Activated naive CD8-positive, alpha-beta T cell treated with anti-CD3 and anti-CD28 coated beads, Interleukin-2, amount 10 ng/mL, durations not matched to agents 7 days and 5 days (primary cell): Measurements from ENCODE around the gene MRPL45. TPM values are rescaled to one million over a fixed set of nuclear protein-coding genes. Genes with fewer than 3 reads are reported as not detected.
A peak's percentile ranks its signal among the peaks of the same experiment; 100 is the strongest.
"Not testable (repeated sequence)": the region's sequence is repeated elsewhere in the genome, so short reads cannot be mapped to it uniquely, and the experiment has no call there.

Source experiments
- ATAC-seq: fragments of 150-1000 bp; cut with Tn5 transposase; one replicate; pipeline ENCODE4 v1.10.0; 2021; ENCODE audit warnings: low read depth, moderate library complexity
- POLR2A ChIA-PET: fragments of 350-600 bp; sonication (Branson Sonifier 250); formaldehyde crosslinking; loops from one replicate; lab custom pipeline; 2021; ENCODE audit warnings: antibody characterized with exemption; lab: Charles Lee
- DNase-seq: peaks from one replicate; pipeline ENCODE4 v3.0.0; 2021
- H3K27ac Mint-ChIP-seq: one replicate; pipeline ENCODE4 v1.8.0; 2022; ENCODE audit warnings: mild to moderate bottlenecking, mixed read lengths
- H3K27me3 Mint-ChIP-seq: one replicate; pipeline ENCODE4 v1.8.0; 2022; ENCODE audit warnings: mild to moderate bottlenecking, moderate library complexity, mixed read lengths
- H3K36me3 Mint-ChIP-seq: one replicate; pipeline ENCODE4 v1.8.0; 2021; ENCODE audit warnings: mild to moderate bottlenecking, mixed read lengths
- H3K4me1 Mint-ChIP-seq: one replicate; pipeline ENCODE4 v1.8.0; 2021; ENCODE audit warnings: mixed read lengths
- H3K4me3 Mint-ChIP-seq: one replicate; pipeline ENCODE4 v1.8.0; 2022; ENCODE audit warnings: mild to moderate bottlenecking, moderate library complexity, mixed read lengths
- H3K9me3 Mint-ChIP-seq: one replicate; pipeline ENCODE4 v1.8.0; 2021; ENCODE audit warnings: mixed read lengths
- total RNA-seq, 2 experiments: library from RNA; stranded (reverse); gene quantifications; one replicate each; pipeline ENCODE4 v1.2.3, GENCODE V29; 2021

The MRPL45 gene
- total RNA-seq: 10 to 100 TPM; 21.4 to 22.3 TPM

GRCh38 chr17:38296834-38297517, at the start of gene MRPL45:
MRPL45 (plus strand) TSS chr17:38297168; CDS start chr17:38297184, 16 bp downstream.
- H3K4me1 Mint-ChIP-seq, H3K9me3 Mint-ChIP-seq, H3K27me3 Mint-ChIP-seq, POLR2A ChIA-PET, H3K36me3 Mint-ChIP-seq: not testable (repeated sequence)
- DNase-seq (peak; percentile 96), ATAC-seq (peak; percentile 95)
- peak within 1 kb of the TSS; percentile 94 for H3K27ac Mint-ChIP-seq
- peak within 1 kb of the TSS; percentile 92 for H3K4me3 Mint-ChIP-seq

- ATAC-seq, H3K9me3 Mint-ChIP-seq, H3K4me1 Mint-ChIP-seq, DNase-seq, POLR2A ChIA-PET, H3K27ac Mint-ChIP-seq, H3K27me3 Mint-ChIP-seq, H3K4me3 Mint-ChIP-seq, H3K36me3 Mint-ChIP-seq: not testable (repeated sequence)
Measured at GRCh38 chr17:38253191-38253590, 43.8 kb upstream of the MRPL45 start.

DNA sequence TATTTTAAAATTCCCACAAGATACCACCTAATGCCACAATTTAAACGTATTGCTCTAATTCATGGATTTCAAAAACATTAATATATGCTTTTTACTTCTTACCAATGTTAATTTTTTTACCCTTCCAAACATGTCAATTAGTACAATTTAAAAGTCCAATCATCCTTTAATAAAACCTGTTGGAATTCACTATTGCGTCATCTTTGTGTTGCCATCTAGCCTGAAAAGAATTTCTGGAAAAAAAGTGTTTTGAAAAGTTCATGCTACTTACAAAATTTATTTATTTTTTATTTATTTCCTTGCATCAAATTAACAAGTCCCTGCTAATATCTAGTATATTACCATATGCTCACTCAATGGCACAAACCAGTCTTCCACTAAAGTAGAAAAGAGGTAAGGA, 42.6 kb upstream of the MRPL45 start:
- H3K27me3 Mint-ChIP-seq, H3K4me1 Mint-ChIP-seq, H3K4me3 Mint-ChIP-seq, H3K9me3 Mint-ChIP-seq, ATAC-seq, DNase-seq, H3K36me3 Mint-ChIP-seq, POLR2A ChIA-PET, H3K27ac Mint-ChIP-seq: not testable (repeated sequence)

DNA sequence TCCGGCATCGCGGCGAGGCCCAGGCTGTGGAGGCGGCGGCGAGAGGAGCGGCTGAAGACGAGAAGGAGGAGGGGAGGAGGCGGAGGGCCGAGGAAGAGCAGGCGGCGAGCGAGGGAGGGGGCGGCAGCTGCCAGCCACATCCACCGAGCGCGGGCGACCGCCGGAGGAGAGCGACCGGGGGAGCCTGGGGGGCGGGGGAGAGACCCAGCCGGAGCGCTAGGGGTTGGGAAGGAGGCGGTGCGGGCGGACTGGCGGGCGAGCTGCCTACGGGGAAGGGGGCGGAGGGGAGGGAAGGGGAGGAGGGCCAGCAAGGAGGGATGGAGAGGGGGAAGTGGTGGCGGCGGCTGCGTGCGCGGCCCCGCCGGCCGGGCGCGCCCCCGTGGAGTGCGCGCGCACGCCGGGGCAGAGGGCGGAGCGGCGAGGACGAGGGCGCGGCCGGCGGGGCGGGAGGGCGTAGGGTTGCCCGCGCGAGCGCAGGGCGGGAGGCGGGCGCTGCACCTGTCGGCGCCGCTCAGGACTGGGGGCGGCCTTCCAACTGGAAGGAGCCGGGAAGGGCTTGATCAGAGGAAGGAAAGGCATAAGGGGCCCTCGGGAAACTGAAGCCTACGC, 39.9 kb upstream of the MRPL45 start:
- POLR2A ChIA-PET: interaction anchor here (0.7 kb wide), 1 partner anchor 23 kb away, joined by 4 read pairs; no protein-coding TSS in a partner anchor
- peak; percentile 87 for DNase-seq
- H3K4me3 Mint-ChIP-seq: peak overlapping the region; percentile 40
- peak; percentile 88 for ATAC-seq
- not testable (repeated sequence) for H3K36me3 Mint-ChIP-seq, H3K9me3 Mint-ChIP-seq, H3K27ac Mint-ChIP-seq, H3K4me1 Mint-ChIP-seq, H3K27me3 Mint-ChIP-seq

DNA sequence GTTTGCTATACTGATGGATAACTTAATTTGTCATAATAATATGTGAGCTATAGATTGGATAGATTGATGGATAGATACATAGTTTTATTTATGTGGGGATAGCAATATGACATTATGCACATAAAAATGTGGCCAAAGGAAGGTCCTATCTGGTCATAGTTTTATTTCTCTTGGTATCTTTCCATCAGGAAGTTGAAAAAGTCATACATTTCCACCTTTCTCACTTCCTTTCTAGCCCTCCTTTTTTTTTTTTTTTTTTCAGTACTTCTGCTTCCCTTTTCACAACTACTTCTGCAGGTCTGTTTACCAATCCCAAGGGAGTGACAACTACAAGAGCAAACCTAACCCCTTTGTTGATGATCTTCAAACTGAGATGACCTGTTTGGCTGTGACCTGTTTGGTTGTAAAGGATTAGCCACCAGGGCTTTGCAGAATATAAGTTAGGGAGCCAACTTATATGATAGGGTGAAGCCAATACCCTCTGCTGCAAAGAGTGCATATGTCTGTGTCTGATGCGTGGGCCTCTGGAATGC, 30.9 kb upstream of the MRPL45 start:
- POLR2A ChIA-PET, H3K27ac Mint-ChIP-seq, H3K4me1 Mint-ChIP-seq, H3K36me3 Mint-ChIP-seq, H3K4me3 Mint-ChIP-seq, H3K27me3 Mint-ChIP-seq, H3K9me3 Mint-ChIP-seq, DNase-seq, ATAC-seq: not testable (repeated sequence)

DNA sequence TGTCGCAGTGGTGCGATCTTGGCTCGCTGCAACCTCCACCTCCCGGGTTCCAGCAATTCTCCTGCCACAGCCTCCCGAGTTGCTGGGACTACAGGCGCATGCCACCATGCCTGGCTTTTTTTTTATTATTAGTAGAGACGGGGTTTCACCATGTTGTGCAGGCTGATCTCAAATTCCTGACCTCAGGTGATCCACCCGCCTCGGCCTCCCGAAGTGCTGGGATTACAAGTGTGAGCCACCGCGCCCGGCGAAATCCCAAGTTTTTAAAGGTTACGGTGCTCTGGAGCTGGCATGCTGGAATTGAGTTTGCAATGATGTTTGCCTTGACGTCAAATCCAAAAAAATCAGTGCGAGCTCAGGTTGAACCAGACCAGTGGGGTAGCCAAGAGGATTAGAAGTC, 30.4 kb upstream of the MRPL45 start:
- H3K27me3 Mint-ChIP-seq, H3K9me3 Mint-ChIP-seq, POLR2A ChIA-PET, DNase-seq, ATAC-seq, H3K4me3 Mint-ChIP-seq, H3K36me3 Mint-ChIP-seq, H3K4me1 Mint-ChIP-seq, H3K27ac Mint-ChIP-seq: not testable (repeated sequence)

DNA sequence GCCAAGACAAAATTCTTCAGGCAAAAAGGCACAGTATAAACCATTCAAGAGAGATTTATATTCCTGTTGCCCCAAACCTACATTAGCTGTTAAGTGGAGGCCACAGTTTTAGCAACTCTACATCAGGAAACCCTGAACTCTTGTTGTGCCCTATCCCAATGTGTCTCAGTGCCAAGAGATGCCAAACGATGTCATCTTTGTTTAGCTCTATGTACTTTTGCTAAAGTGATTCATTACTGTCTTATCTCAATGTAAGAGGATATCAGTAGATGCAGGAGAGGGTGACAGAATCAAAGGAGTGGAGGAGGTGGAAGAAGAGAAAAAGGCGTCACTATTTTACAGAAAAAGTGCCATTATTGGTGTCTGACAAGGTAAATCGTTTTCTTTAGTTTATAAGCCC, 28.8 kb upstream of the MRPL45 start:
- ATAC-seq, H3K4me1 Mint-ChIP-seq, H3K4me3 Mint-ChIP-seq, DNase-seq, POLR2A ChIA-PET, H3K36me3 Mint-ChIP-seq, H3K27ac Mint-ChIP-seq, H3K27me3 Mint-ChIP-seq, H3K9me3 Mint-ChIP-seq: not testable (repeated sequence)

GRCh38 chr17:38269045-38269444, 27.9 kb upstream of the MRPL45 start:
- DNase-seq, H3K4me1 Mint-ChIP-seq, ATAC-seq, H3K27me3 Mint-ChIP-seq, POLR2A ChIA-PET, H3K9me3 Mint-ChIP-seq, H3K36me3 Mint-ChIP-seq, H3K4me3 Mint-ChIP-seq, H3K27ac Mint-ChIP-seq: not testable (repeated sequence)

DNA sequence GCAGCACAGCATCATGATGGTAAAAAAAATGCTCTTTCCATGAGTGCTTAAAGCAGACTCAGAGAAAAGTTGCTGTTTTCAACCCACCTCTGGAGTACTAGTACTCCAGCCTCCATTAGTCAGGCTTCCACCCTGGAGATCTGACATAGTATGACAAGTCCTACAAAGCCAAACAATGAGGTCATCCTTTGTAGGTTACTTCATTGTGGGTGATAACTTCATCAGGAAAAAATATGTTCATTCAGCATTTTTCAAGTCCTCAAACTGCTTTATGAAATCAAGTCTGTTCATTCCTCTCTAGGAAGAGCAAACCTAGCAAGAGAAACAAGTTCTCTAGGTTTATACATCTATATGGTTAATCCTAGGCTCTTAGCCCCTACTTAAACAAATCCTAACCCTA, 27.4 kb upstream of the MRPL45 start:
- H3K4me1 Mint-ChIP-seq, H3K9me3 Mint-ChIP-seq, H3K27me3 Mint-ChIP-seq, DNase-seq, H3K36me3 Mint-ChIP-seq, ATAC-seq, H3K4me3 Mint-ChIP-seq, POLR2A ChIA-PET, H3K27ac Mint-ChIP-seq: not testable (repeated sequence)

GRCh38 chr17:38285994-38286393, 11.0 kb upstream of the MRPL45 start:
- not testable (repeated sequence) for H3K36me3 Mint-ChIP-seq, H3K4me3 Mint-ChIP-seq
- peak; percentile 25 for ATAC-seq

DNA sequence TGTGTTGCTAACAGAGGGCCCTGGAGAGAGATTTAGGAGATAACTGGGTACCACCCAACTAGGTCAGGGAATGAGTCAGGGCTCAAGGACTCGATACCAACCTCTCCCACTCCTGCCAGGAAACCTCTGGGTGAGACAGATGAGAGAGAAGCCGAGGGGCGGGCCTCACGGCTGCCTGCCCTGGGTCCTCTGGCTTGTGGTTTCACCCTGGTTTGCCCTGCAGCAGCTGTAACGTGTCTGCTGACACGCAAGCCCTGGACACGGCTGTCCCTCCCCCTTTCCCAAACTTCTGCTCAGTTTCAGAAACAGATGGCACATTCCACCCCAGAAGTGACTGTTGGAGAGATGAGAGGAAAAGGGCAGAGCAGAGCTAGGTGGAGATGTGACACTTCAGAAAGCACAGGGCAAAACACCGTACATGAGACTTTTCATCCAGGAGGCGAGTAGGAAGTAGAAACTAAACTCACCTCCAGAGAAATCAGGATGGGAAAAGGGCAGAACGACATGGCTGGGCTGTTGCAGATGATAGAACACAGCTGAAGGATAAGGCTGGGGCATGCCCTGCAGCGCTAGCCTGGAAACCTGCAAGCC, 10.4 kb upstream of the MRPL45 start:
- H3K36me3 Mint-ChIP-seq: not testable (repeated sequence)

More at GRCh38 chr17:38285994-38286393, 11.0 kb upstream of the MRPL45 start:
- H3K27ac Mint-ChIP-seq, DNase-seq, POLR2A ChIA-PET, H3K9me3 Mint-ChIP-seq, H3K27me3 Mint-ChIP-seq, H3K4me1 Mint-ChIP-seq: not testable (repeated sequence)

DNA sequence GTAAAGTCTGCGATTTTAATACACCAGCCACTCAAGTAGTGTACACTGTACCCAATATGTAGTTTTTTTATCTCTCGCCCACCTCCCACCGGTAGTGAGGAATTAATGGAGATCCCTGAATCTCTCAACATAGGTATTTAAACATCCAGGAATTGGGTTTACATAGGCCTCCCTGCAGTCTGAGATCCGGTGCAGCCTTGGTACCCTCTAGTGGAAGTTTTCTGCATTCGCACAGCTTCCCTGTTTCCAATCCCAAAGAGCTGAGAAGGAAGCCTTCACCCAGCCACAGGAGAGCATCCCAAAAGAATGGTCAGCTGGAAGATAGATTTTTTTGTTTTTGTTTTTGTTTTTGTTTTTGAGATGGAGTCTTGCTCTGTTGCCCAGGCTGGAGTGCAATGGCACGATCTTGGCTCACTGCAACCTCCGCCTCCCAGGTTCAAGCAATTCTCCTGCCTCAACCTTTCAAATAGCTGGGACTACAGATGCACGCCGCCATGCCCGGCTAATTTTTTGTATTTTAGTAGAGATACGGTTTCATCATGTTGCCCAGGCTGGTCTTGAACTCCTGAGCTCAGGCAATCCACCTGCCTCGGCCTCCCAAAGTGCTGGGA, 8.6 kb upstream of the MRPL45 start:
- H3K4me3 Mint-ChIP-seq, POLR2A ChIA-PET, DNase-seq, H3K27ac Mint-ChIP-seq, H3K4me1 Mint-ChIP-seq, H3K36me3 Mint-ChIP-seq, ATAC-seq, H3K9me3 Mint-ChIP-seq, H3K27me3 Mint-ChIP-seq: not testable (repeated sequence)

More for the DNA sequence above, 10.4 kb upstream of the MRPL45 start:
- peak; percentile 92 for ATAC-seq
- peak; percentile 51 for DNase-seq
- H3K4me1 Mint-ChIP-seq, H3K27me3 Mint-ChIP-seq, POLR2A ChIA-PET, H3K9me3 Mint-ChIP-seq: not testable (repeated sequence)
- Mint-ChIP-seq H3K27ac (peak overlapping the region; percentile 76), H3K4me3 (peak overlapping the region; percentile 50)

- H3K27me3 Mint-ChIP-seq, H3K36me3 Mint-ChIP-seq, DNase-seq, H3K4me1 Mint-ChIP-seq, POLR2A ChIA-PET, ATAC-seq, H3K27ac Mint-ChIP-seq, H3K4me3 Mint-ChIP-seq, H3K9me3 Mint-ChIP-seq: not testable (repeated sequence)
Measured at GRCh38 chr17:38289760-38290159, 7.2 kb upstream of the MRPL45 start.
